ENCODE data around the gene SESN1. TPM values are rescaled to one million over a fixed set of nuclear protein-coding genes. Genes with fewer than 3 reads are reported as not detected.

Gene SESN1
- total RNA-seq, 2 donors from 2014 or later: 26.2 to 63.1 TPM

- ATAC-seq (ENCODE audit: insufficient number of reproducible peaks, low FRiP score, low read depth) (no peak), DNase-seq (ENCODE audit: low spot score) (no peak)
- H3K36me3 ChIP-seq: no peaks in the 10 kb centered on the region
- no peak for TF ChIP-seq CTCF (IDR thresholded peaks at IDR 0.05)
- H3K27me3 ChIP-seq (replicated peaks; ENCODE audit: insufficient read depth): no peaks in the 10 kb centered on the region
- no peak overlapping the region for H3K27ac ChIP-seq
- no peak overlapping the region for H3K4me3 ChIP-seq
- peaks cover 34 to 47% of the 10 kb centered on the region in 2 donors for H3K4me1 ChIP-seq (ENCODE audit: control insufficient read depth in 1 of 2, low read depth in 2 of 2)
- H3K9me3 ChIP-seq: no peaks in the 10 kb centered on the region
Measured at GRCh38 chr6:109060571-109060970, 34.1 kb downstream of the SESN1 start.

GRCh38 chr6:109059571-109060021 is 35.0 kb downstream of the SESN1 start:
- no peaks in the 10 kb centered on the region for H3K36me3 ChIP-seq
- peaks cover 34 to 52% of the 10 kb centered on the region in 2 donors for H3K4me1 ChIP-seq (ENCODE audit: control insufficient read depth in 1 of 2, low read depth in 2 of 2)
- no peaks in the 10 kb centered on the region for H3K27me3 ChIP-seq (replicated peaks; ENCODE audit: insufficient read depth)
- no peaks in the 10 kb centered on the region for H3K9me3 ChIP-seq
- H3K4me3 ChIP-seq: peak overlapping the region; percentile 15
- TF ChIP-seq CTCF (IDR thresholded peaks at IDR 0.05): no peak
- ATAC-seq (ENCODE audit: insufficient number of reproducible peaks, low FRiP score, low read depth) (peak; percentile 62), DNase-seq (ENCODE audit: low spot score) (no peak)
- no peak overlapping the region for H3K27ac ChIP-seq

GRCh38 chr6:109059153-109059552 is 35.5 kb downstream of the SESN1 start:
- Histone ChIP-seq H3K27ac (no peak overlapping the region), H3K27me3 (replicated peaks; ENCODE audit: insufficient read depth) (no peaks in the 10 kb centered on the region), H3K36me3 (no peaks in the 10 kb centered on the region), H3K4me3 (no peak overlapping the region), H3K9me3 (no peaks in the 10 kb centered on the region), H3K4me1 (ENCODE audit: control insufficient read depth in 1 of 2, low read depth in 2 of 2) (peaks cover 34 to 52% of the 10 kb centered on the region in 2 donors)
- no peak for TF ChIP-seq CTCF (IDR thresholded peaks at IDR 0.05)
- DNase-seq (ENCODE audit: low spot score) (no peak), ATAC-seq (ENCODE audit: insufficient number of reproducible peaks, low FRiP score, low read depth) (no peak)

- Histone ChIP-seq H3K4me1 (ENCODE audit: control insufficient read depth in 1 of 2, low read depth in 2 of 2) (peaks cover 34 to 53% of the 10 kb centered on the region in 2 donors), H3K4me3 (no peak overlapping the region), H3K27me3 (replicated peaks; ENCODE audit: insufficient read depth) (no peaks in the 10 kb centered on the region), H3K27ac (peak overlapping the region in 1 of 2 donors; percentile 5), H3K9me3 (no peaks in the 10 kb centered on the region), H3K36me3 (no peaks in the 10 kb centered on the region)
- DNase-seq (ENCODE audit: low spot score): no peak
- no peak for TF ChIP-seq CTCF (IDR thresholded peaks at IDR 0.05)
- no peak for ATAC-seq (ENCODE audit: insufficient number of reproducible peaks, low FRiP score, low read depth)
Measured at GRCh38 chr6:109058620-109059019, 36.0 kb downstream of the SESN1 start.

- Histone ChIP-seq H3K4me1 (ENCODE audit: control insufficient read depth in 1 of 2, low read depth in 2 of 2) (peaks cover 40 to 72% of the 10 kb centered on the region in 2 donors), H3K4me3 (no peak overlapping the region), H3K27me3 (replicated peaks; ENCODE audit: insufficient read depth) (no peaks in the 10 kb centered on the region), H3K9me3 (no peaks in the 10 kb centered on the region), H3K27ac (peak overlapping the region in 1 of 2 donors; percentile 28), H3K36me3 (no peaks in the 10 kb centered on the region)
- no peak for ATAC-seq (ENCODE audit: insufficient number of reproducible peaks, low FRiP score, low read depth)
- TF ChIP-seq CTCF (IDR thresholded peaks at IDR 0.05): no peak
- DNase-seq (ENCODE audit: low spot score): no peak
Measured at GRCh38 chr6:109056661-109057060, 38.0 kb downstream of the SESN1 start.
